Activated effector memory CD4-positive, alpha-beta T cell treated with anti-CD3 and anti-CD28 coated beads, Interleukin-2, amount 50 U/mL, for 16 hours (primary cell): ENCODE measurements around the gene PYGB.
A peak's percentile ranks its signal among the peaks of the same experiment; 100 is the strongest.
"Not testable (repeated sequence)": the region's sequence is repeated elsewhere in the genome, so short reads cannot be mapped to it uniquely, and the experiment has no call there.

ENCODE experiments used
- DNase-seq: peaks from one replicate; pipeline ENCODE4 v3.0.0-alpha.2; 2020

The PYGB gene

GRCh38 chr20:25249198-25249931 is 1.5 kb downstream of the PYGB start:
- DNase-seq, result no peak

- no peak for DNase-seq
Observed at GRCh38 chr20:25250508-25250907, 2.6 kb downstream of the PYGB start.

GRCh38 chr20:25251019-25251418 is 3.1 kb downstream of the PYGB start:
- DNase-seq, result no peak

- DNase-seq, result no peak
Observed at GRCh38 chr20:25251558-25251957, 3.7 kb downstream of the PYGB start.

GRCh38 chr20:25252230-25252651 is 4.4 kb downstream of the PYGB start:
- no peak for DNase-seq

GRCh38 chr20:25252686-25253421 is 5.0 kb downstream of the PYGB start:
- no peak for DNase-seq

GRCh38 chr20:25253606-25254275 is 5.9 kb downstream of the PYGB start:
- no peak for DNase-seq

GRCh38 chr20:25254571-25254970 is 6.7 kb downstream of the PYGB start:
- no peak for DNase-seq

GRCh38 chr20:25254986-25255680 is 7.2 kb downstream of the PYGB start:
- no peak for DNase-seq

- DNase-seq, result no peak
Observed at GRCh38 chr20:25256226-25256859, 8.5 kb downstream of the PYGB start.

- DNase-seq, result no peak
Observed at GRCh38 chr20:25257130-25257529, 9.2 kb downstream of the PYGB start.

- no peak for DNase-seq
Observed at GRCh38 chr20:25257756-25258475, 10.0 kb downstream of the PYGB start.

GRCh38 chr20:25258476-25258805 is 10.6 kb downstream of the PYGB start:
- no peak for DNase-seq

GRCh38 chr20:25258828-25259227 is 10.9 kb downstream of the PYGB start:
- DNase-seq, result no peak

- no peak for DNase-seq
Observed at GRCh38 chr20:25259358-25259757, 11.5 kb downstream of the PYGB start.

- DNase-seq, result no peak
Observed at GRCh38 chr20:25259788-25260254, 11.9 kb downstream of the PYGB start.

- DNase-seq, result not testable (repeated sequence)
Observed at GRCh38 chr20:25260770-25261437, 13.0 kb downstream of the PYGB start.

GRCh38 chr20:25269057-25269832 is 21.4 kb downstream of the PYGB start:
- DNase-seq, result no peak

GRCh38 chr20:25269833-25270170 is 21.9 kb downstream of the PYGB start:
- peak; percentile 43 for DNase-seq

GRCh38 chr20:25270829-25271251 is 23.0 kb downstream of the PYGB start:
- peak; percentile 59 for DNase-seq
